GM19035 (cell line): ENCODE measurements around the gene PBX4.
A peak's percentile ranks its signal among the peaks of the same experiment; 100 is the strongest.
"Not testable (repeated sequence)": the region's sequence is repeated elsewhere in the genome, so short reads cannot be mapped to it uniquely, and the experiment has no call there.

Source experiments
- ATAC-seq: cut with Tn5 transposase; IDR thresholded peaks from one replicate; pipeline ENCODE4 v1.9.1; 2021; ENCODE audit not compliant: unreplicated experiment

PBX4 gene

DNA sequence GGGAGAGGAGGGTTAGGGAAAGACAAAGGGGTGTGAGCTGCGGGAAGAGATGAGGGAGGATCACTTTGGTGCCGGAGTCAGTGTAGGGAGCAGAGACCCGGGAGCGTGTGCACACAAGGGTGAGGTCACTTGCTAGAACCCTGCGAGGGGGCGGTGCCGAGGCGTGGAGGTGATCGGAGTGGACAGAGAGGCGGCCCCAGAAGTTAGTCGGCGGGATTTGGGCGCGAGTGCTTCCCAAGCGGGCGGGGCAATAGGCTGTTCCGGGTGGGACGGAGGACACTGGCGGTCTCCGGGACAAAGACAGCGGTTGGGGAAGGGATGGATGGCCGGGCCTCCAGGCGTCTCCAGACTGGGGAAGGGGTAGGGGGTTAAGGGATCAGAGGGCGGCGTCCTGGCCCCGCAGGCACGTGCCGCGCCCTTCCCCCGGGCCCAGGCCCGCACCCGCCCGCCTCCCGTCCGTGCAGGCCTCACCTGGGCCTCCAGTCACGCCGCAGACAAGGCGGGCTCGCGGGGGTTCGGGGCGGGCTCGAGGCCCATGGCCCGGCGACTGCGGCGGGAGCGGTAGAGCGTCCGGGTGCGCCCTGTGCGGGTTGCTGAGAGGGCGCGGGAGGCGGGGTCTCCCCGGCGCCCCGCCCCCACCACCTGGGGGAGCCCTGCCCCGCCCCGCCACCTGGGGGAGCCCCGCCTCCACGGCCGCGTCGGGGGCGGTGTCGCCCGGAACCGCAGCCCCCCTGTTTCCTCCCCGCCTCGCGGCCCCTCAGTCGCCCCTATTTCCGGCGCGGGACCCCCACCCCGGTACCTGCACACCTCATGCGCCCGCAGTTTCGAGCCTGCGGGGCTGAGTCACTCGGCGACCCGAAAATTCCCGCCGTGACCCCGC, 9.4 kb upstream of the PBX4 start, which contains the start of gene LPAR2:
Gene LPAR2, minus strand, starts transcription at position 600 of the 880 bp plus-strand sequence. CDS start 945 bp downstream, outside the sequence.
- ATAC-seq = peak; percentile 74

DNA sequence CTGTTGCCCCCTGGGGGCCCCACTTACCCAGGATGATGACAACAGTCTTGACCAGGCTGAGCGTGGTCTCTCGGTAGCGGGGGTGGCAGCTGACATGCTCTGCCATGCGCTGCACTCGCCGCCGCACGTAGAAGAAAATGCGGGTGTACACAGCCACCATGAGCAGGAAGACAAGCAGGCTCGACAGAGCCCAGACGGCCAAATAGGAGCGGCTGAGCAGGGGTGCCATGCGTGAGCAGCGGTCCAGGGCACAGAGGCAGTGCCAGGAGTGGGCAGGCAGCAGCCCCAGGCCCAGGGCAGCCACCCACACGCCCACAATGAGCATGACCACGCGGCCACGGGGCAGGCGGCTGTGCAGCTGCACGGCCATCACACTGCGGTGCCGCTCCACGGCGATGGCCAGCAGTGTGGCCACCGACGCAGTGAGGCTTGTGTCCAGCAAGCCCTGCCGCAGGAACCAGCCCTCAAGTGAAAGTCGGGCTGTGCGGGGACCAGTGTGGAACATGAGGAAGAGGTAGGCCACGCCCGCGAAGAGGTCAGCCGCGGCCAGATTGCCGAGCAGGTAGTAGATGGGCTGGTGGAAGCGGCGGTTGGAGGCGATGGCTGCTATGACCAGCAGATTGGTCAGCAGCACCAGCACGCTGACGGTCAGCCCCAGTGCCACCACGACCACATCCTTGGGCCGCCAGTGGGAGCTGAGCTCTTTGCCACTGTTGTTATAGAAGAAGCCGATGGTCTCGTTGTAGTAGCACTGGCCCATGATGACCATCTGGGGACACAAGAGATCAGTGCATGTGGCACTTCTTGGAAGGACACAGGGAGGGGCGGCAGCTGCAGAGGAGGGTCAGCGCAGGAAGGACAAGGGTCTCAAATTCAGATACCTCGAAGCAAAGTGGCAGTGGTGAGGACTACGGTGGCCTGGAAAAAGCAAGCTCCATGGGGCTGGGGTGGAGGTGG, 8.3 kb upstream of the PBX4 start:
- ATAC-seq = no peak

DNA sequence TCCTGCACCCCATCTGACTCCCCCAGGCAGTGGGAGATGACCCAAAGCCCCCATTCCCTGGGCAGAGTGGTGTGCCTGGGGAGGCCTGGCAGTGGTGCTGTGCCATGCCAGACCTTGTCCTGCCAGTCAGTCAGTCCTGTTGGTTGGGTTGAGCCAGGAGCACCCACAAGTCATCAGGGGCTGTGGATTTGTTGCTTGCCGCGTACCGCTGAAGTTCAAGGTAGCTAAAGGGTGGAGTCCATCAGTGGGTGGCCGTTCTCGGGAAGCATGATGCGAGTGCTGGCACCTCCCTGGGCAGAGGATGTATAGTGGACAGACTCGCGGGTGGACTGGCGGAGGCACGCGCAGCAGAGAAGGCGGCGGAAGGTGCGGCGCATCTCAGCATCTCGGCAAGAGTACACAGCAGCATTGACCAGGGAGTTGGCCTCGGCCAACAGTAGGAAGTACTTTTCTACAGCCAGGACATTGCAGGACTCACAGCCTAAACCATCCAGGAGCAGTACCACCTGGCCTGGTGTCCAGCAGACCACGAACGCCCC, 5.6 kb upstream of the PBX4 start:
- no peak for ATAC-seq

DNA sequence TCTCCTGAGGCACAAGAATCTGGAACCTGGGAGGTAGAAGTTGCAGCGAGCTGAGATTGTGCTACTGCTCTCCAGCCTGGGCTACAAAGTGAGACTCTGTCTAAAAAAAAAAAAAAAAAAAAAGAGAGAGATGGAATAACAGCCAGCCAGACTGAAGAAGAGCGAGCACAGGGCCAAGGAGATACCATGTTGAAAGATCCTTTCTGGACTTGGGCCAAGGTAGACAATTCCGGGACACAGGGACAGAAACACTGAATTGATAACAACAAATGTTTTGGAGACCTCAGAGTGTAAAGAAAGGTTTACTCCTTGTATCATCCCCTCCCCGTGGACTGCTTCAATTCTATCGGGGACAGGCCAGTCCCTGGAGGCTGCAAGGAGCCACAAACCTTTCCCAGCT, 4.9 kb upstream of the PBX4 start:
- no peak for ATAC-seq

DNA sequence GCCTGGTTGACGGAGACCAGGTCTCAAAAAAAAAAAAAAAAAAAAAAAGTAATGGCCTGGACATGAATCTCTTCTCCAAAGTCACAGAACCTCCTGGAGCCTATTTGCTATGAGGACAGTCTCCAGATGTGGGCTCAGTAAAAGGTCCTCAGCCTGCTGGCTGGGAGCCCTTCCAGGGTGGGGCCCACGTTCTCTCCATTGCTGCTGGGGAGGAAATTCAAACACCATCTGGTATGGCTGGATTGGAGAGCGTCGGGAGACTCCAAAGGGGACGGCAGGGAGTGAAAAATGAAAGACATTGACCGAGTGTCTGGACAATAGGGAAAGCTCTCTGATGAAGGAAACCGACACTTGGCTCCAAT, 1.3 kb upstream of the PBX4 start:
- ATAC-seq = no peak

DNA sequence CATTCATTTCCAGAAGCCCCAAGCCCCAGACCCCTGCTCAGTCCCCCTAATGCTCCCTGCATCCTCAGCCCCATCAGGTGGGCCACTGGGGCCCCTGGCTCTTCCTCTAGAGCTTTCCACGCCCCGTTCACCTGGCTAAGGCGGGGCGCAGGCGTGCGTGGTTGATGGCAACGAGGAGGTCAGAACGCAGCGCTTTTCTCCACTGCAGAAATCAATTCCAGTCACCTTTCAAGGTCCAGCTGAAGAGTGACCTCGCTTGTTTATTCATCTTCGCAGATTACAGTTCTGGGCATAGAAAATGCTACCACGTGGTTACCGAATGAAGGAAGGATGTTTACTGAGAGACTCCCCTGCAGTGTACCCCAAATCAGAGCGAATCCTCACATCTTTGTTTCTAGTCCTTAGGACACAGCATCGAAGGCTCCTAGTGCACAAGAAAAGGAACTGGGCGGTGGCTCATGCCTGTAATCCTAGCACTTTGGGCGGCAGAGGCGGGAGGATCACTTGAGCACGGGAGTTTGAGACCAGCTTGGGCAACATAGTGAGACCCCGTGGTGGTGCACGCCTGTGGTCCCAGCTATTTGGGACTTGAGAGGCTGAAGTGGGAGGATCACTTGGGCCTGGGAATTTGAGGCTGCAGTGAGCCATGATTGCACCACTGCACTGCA, 828 bp upstream of the PBX4 start:
- no peak for ATAC-seq

DNA sequence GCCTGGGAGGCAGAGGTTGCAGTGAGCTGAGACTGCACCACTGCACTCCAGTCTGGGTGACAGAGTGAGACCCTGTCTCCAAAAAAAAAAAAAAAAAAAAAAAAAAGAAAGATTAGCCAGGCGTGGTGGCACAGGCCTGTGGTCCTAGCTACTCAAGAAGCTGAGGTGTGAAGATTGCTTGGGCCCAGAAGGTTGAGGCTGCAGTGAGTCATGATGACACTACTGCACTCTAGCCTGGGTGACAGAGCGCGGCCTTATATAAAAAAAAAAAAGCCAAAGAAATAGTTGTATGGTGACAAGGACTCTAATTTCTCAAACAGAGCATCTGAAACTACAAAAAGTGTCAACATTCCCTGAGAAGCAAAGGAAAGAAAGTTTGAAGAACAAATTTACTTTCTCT, 3.4 kb downstream of the PBX4 start:
- ATAC-seq = no peak

DNA sequence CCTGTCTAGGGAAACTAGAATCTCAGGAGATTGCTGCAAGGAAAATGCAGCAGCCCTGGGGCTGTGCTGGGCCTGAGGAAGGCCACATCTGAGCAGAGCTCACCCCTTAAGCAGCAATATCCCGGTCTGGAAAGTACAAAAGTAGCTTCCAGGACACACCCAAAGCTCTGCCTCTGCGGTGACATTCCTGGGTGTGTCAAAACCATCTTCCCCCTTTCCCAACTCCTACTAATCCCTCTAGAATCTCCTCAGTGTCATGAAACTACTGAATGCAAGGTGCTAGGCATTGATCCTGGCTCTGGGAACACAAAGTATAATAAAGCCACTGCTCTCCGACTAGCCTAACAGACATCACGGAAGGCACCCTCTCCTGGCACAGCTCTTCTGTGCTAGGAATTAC, 5.0 kb downstream of the PBX4 start:
- ATAC-seq = no peak

DNA sequence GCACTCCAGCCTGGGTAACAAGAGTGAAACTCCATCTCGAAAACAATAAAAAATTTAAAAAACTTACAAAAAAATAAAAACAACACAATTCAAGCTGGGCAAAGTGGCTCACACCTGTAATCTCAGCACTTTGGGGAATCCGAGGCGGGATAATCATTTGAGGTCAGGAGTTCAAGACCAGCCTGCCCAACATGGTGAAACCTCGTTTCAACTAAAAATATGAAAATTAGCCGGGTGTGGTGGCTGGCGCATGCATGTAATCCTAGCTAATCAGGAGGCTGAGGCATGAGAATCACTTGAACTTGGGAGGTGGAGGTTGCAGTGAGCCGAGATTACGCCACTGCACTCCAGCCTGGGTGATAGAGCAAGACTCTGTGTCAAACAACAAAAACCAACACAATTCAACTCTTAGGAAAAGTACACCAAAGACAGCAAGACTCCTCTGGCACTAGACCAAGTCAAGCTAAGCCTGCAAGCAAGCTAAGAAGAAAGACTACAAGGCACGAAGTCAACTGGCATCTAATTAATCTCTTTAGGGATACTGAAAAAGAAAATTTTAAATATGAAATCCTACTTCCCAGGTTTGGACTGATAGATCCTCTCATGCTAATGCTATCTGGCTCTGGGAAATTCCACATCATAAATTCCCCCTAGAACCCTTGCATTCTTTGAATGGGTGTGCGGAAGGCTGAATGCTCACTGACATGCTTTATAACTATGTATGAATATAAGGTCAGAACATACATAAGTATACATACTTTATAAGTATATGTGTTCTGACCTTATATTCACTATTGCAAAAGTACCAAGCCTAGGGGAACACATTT, 7.9 kb downstream of the PBX4 start:
- ATAC-seq = no peak

DNA sequence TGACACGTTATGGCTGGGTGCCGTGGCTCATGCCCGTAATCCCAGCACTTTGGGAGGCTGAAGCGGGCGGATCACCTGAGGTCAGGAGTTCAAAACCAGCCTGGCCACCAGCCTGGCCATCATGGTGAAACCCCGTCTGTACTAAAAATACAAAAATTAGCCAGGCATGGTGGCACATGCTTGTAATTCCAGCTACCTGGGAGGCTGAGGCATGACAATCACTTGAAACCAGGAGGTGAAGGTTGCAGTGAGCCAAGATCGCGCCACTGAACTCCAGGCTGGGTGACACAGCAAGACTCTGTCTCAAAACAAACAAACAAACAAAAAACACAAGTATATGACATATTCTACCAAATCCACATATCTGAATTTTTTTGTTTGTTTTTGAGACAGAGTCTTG, 11.8 kb downstream of the PBX4 start:
- ATAC-seq = not testable (repeated sequence)

DNA sequence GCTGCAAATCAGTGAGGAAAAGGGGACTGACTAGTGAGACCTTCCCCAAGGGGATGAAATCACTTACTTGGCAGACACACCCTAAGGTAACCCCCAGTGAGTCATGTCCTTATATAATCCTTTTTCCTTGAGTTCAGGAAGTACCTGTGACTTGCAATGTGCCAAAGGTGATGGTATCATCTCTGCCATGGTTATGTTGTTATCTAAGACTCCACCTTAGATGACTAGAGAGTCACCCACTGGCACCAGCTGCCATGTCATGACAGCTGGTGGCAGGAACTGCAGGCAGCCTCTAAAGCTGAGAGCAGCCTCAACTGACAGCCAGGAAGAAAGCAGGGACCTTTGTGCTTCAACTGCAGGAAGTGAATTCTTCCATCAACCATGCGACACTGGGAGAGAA, 12.5 kb downstream of the PBX4 start:
- ATAC-seq = no peak

DNA sequence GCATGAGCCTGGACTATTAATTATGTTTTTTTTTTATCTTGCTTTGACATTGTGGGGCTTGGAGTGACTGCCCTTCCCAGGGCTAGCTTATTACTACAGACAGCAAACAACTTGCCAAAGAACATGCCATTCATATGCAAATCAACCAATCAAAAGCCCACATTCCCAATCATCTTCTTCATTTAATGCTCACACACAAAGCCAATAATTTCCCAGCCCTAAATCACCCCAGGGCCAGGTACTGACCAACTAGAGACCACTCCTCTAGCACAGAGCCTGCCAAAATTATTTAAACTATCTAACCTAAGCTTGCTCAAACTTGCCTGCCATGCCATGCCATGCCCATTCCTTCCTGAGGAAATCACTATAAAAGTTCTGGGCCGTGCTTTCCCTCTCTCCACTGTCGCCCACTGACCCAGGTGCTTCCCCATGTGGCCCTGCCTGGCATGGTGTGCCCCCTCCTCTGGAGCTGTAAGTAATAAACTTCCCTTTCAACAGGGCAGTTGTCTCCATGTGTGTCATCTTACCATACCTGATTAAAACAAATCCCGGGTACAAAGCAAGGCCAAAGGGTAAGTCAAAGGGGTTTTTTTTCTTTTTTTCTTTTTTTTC, 15.7 kb downstream of the PBX4 start:
- no peak for ATAC-seq

DNA sequence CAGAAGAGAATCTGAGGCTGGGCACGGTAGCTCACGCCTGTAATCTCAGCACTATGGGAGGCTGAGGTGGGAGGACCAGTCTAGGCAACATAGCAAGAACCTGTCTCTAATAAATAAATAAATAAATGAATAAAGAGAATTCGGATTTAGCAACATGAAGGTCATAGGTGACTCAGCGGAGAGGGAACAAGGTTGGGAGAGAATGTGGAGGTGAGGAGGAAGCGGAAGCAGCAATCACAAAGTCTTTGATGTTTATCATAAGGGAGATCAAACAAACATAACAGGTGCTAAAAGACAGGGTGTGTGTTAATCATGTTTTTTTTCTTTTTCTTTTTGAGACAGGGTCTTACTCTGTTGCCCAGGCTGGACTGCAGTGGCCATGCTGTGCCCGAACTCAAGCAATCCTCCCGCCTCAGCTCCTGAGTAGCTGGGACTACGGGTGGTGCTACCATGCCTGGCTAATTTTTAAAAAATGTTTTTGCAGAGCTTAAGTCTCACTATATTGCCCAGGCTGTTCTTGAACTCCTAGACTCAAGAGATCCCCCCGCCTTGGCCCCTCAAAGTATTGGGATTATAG, 16.3 kb downstream of the PBX4 start:
- ATAC-seq = no peak

DNA sequence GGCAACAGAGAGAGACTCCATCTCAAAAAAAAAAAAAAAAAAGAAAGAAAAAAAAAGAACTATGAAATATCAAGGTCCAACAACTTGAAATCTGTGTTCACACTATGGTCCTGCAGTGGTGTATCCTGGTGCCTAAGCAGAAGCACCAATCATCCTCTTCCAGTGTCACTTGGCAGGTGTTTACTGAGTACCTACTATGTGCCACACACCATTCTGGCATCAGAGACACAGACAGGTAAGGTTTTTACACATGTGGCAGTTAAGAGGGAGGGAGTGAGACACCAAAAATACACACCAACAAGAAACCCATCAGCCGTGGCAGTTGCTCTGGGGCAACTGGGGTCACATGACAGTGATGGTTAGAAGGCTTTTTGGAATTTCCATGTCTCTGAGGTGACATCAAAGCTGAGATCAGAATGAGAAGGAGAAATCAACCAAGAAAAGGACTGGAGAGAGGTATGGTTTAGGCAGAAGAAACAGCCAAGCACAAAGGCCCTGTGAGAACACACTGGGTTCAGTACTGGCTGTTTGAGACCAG, 17.6 kb downstream of the PBX4 start:
- no peak for ATAC-seq

DNA sequence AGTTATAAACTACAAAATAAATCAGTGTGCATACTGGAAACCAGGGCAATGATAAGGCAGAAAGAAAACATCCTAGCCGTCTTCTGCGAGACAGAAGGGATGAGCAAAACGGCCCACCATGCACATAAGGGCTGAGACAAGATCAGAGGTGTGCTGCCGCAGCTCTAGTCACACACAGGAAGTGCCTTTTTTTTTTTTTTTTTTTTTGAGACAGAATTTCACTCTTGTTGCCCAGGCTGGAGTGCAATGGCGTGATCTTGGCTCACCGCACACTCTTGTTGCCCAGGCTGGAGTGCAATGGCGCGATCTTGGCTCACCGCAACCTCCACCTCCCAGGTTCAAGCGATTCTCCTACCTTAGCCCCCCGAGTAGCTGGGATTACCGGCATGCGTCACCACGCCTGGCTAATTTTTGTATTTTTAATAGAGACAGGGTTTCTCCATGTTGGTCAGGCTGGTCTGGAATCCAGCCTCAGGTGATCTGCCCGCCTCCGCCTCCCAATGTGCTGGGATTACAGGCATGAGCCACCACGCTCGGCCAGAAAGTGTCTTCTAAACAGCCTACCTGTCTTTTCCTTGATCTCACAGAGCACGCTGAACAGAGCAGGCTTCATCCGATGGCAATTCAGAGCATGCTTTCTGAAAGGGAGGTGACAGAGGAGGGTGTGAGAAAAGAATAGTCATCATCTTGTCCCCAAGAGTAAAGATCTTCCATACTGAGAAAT, 19.6 kb downstream of the PBX4 start:
- not testable (repeated sequence) for ATAC-seq

DNA sequence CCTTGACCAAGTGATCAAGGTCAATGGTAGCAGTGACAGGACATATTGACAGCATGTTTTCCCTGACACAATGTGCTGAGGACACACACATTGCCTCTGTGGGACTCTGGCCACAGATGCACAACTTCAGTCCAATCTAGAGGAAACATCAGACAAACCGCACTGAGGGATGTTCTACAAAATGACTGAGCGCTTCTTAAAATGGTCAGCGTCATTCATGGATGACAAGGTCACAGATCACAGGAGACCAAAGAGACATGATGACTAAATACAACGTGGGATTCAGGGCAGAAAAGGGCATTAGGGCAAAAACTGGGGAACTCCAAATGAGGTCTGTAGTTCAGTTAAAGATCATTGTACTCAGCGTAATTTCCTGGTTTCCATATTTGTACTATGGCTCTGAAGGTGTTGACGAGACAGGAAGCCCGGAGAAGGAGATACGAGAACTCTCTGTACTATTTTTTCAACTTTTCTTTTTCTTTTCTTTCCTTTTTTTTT, 20.6 kb downstream of the PBX4 start:
- ATAC-seq = peak; percentile 61

DNA sequence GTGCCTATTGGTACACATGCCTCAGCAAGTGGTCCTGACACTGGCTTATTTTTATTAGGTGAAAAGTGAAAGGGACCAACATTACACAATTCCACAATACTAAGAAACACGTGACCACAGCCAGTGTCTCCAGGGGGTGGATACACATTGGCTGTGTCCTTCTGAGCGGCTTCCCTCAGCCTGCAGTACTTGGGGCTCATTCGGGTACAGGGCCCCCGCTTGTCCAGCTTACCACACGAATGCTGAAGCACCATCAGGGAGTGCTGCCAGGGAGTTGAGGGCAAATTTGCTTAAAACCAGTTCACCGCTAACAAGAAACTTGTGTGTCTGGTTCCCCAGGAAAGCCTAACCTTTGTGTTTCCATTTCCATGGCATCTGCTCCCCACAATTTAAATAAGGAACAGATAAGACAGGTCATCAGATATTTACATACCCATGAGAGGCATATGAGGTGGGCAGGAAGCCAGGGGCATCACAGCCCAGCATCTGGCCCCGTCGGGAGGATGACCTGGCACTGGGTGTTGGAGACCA, 23.3 kb downstream of the PBX4 start:
- ATAC-seq = no peak

DNA sequence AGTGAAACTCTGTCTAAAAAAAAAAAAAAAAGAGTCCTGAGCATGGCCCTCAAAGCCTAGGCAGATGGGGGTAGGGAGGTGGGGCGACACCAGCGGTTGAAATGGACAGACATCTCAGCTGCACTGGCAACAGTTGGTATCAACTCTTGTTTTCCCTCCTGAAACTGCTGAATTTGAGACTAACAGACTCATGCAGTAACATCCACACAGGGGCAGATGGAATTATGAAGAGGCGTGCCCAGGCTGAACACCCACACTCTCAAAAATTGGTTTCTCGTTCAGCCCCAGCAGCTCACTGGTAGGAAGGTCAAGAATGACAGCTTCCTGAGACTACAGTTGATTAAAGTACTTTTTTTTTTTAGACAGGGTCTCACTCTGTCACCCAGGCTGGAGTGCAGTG, 24.1 kb downstream of the PBX4 start:
- ATAC-seq = no peak
